H1 (cell line): ENCODE results near the gene ARNT2. TPM values are rescaled to one million over a fixed set of nuclear protein-coding genes. Genes with fewer than 3 reads are reported as not detected.

ENCODE experiments used
- CHD2 ChIP-seq: IDR thresholded peaks from 2 replicates; pipeline ENCODE4 v1.6.1; 2012; ENCODE audit warnings: low read length, improper control_type of control experiment
- CHD7 ChIP-seq: fragments of 300-600 bp; sonication (generic); IDR thresholded peaks from 2 replicates; pipeline ENCODE4 v1.7.1; 2012; ENCODE audit warnings: low read length, moderate library complexity, mild to moderate bottlenecking, inconsistent platforms; ENCODE audit not compliant: insufficient replicate concordance
- KDM5A ChIP-seq: fragments of 200-600 bp; IDR thresholded peaks from 2 replicates; pipeline ENCODE4 v1.7.1; 2012; ENCODE audit warnings: mild to moderate bottlenecking, low read length, inconsistent platforms, mixed read lengths
- MAFK ChIP-seq: IDR thresholded peaks from 2 replicates; pipeline ENCODE4 v1.6.1; 2012; ENCODE audit warnings: low read depth, mild to moderate bottlenecking, improper control_type of control experiment, low read length
- NANOG ChIP-seq: IDR thresholded peaks from 2 replicates; pipeline ENCODE4 v1.6.1; 2011; ENCODE audit warnings: low read length, low read depth, mild to moderate bottlenecking, inconsistent platforms; ENCODE audit not compliant: insufficient read depth, poor library complexity, severe bottlenecking
- PHF8 ChIP-seq: fragments of 200-600 bp; sonication (generic); conservative IDR thresholded peaks from 2 replicates; pipeline ENCODE4 v1.7.1; 2012; ENCODE audit warnings: low read depth, mild to moderate bottlenecking, inconsistent platforms, low read length, moderate library complexity
- RAD21 ChIP-seq, 2 experiments: IDR thresholded peaks in 1 of 2; conservative IDR thresholded peaks in 1 of 2; 2 replicates each; pipeline ENCODE4 v1.6.1; 2011; ENCODE audit warnings: low read depth in 2 of 2, low read length in 2 of 2, improper control_type of control experiment in 1 of 2, inconsistent platforms in 1 of 2, mild to moderate bottlenecking in 1 of 2, moderate library complexity in 1 of 2
- SIRT6 ChIP-seq: IDR thresholded peaks from one replicate; pipeline ENCODE4 v1.7.1; 2012; ENCODE audit warnings: low read length, inconsistent platforms
- SP4 ChIP-seq: IDR thresholded peaks from 2 replicates; pipeline ENCODE4 v1.6.1; 2012; ENCODE audit warnings: low read length, inconsistent platforms
- TAF1 ChIP-seq: IDR thresholded peaks from 2 replicates; pipeline ENCODE4 v1.6.1; 2011; ENCODE audit warnings: mild to moderate bottlenecking, low read depth, low read length
- polyA plus RNA-seq, 7 experiments: library from polyadenylated mRNA; depleted of rRNA in 3 of 7; stranded (reverse) in 5 of 7; unstranded in 2 of 7; fragments of >200 nt in 5 of 7; fragments of 200-250 nt in 2 of 7; gene quantifications; 1 replicate in 5 of 7; 2 replicates in 1 of 7; 4 replicates in 1 of 7; pipeline versions ENCODE4 v1.2.1 to v1.2.3, GENCODE V29; 2011 to 2013; ENCODE audit warnings: missing spikeins in 2 of 7, mixed read lengths in 2 of 7
- total RNA-seq: library from RNA; stranded (reverse); fragmentation: NEBNext Ultra II Directional; extraction: Animal tissue kit (Norgen Biotek cat#: 25700); gene quantifications from 2 replicates; pipeline ENCODE4 v1.2.1, GENCODE V29; 2021

Gene ARNT2
- total and polyA plus RNA-seq, 2 of the 8 experiments (the other 6 are each of a cell fraction or from before 2014, with no cell fraction given) = 9.5 to 14.6 TPM

GRCh38 chr15:80491163-80491847 is 87.1 kb downstream of the ARNT2 start (continued):
- TF ChIP-seq CHD7 (no peak), CHD2 (no peak), PHF8 (no peak), NANOG (no peak), TAF1 (no peak), SP4 (no peak), MAFK (no peak), KDM5A (no peak), SIRT6 (no peak), RAD21 (IDR thresholded peaks at IDR 0.05 in 1 of 2, conservative IDR thresholded peaks at IDR 0.05 in 1 of 2; ENCODE audit: low read depth in 2 of 2, low read length in 2 of 2) (no peak)
